Glomerular visceral epithelial cell (primary cell): ENCODE results near the gene ZBTB43.
A peak's percentile ranks its signal among the peaks of the same experiment; 100 is the strongest.

ENCODE experiments used
- DNase-seq: peaks from one replicate; pipeline ENCODE4 v3.0.0-alpha.2; 2016; ENCODE audit errors: extremely low spot score

The ZBTB43 gene

GRCh38 chr9:126830827-126831226, 26.0 kb downstream of the ZBTB43 start:
- no peak for DNase-seq

- DNase-seq: no peak
These were observed 27.6 kb downstream of the ZBTB43 start for GRCh38 chr9:126832440-126832839.

- DNase-seq: no peak
These were observed 28.2 kb downstream of the ZBTB43 start for GRCh38 chr9:126833020-126833419.

GRCh38 chr9:126833710-126834345, 29.0 kb downstream of the ZBTB43 start:
- no peak for DNase-seq

GRCh38 chr9:126834672-126835071, 29.8 kb downstream of the ZBTB43 start:
- DNase-seq: no peak

- no peak for DNase-seq
These were observed 31.4 kb downstream of the ZBTB43 start for GRCh38 chr9:126836216-126836615.

GRCh38 chr9:126838055-126838811, 33.4 kb downstream of the ZBTB43 start:
- no peak for DNase-seq

- DNase-seq: no peak
These were observed 34.1 kb downstream of the ZBTB43 start for GRCh38 chr9:126838895-126839294.

- DNase-seq: no peak
These were observed 34.5 kb downstream of the ZBTB43 start for GRCh38 chr9:126839301-126839700.

- no peak for DNase-seq
These were observed 37.5 kb downstream of the ZBTB43 start for GRCh38 chr9:126842220-126842842.

GRCh38 chr9:126842977-126843799, 38.3 kb downstream of the ZBTB43 start:
- DNase-seq: peak; percentile 55

- DNase-seq: peak; percentile 86
These were observed 39.2 kb downstream of the ZBTB43 start for GRCh38 chr9:126844085-126844484.

- no peak for DNase-seq
These were observed 42.2 kb downstream of the ZBTB43 start for GRCh38 chr9:126847051-126847450.

GRCh38 chr9:126849591-126850225, 44.9 kb downstream of the ZBTB43 start:
- DNase-seq: no peak

- DNase-seq: no peak
These were observed 46.5 kb downstream of the ZBTB43 start for GRCh38 chr9:126851286-126851880.

GRCh38 chr9:126852086-126852688, 47.3 kb downstream of the ZBTB43 start:
- DNase-seq: no peak

- no peak for DNase-seq
These were observed 48.8 kb downstream of the ZBTB43 start for GRCh38 chr9:126853667-126854066.

- DNase-seq: no peak
These were observed 49.9 kb downstream of the ZBTB43 start for GRCh38 chr9:126854734-126855133.

- no peak for DNase-seq
These were observed 51.6 kb downstream of the ZBTB43 start for GRCh38 chr9:126856326-126856877.

- no peak for DNase-seq
These were observed 52.6 kb downstream of the ZBTB43 start for GRCh38 chr9:126857261-126857960.
